ENCODE measurements around the gene SH2D1A. TPM values are rescaled to one million over a fixed set of nuclear protein-coding genes. Genes with fewer than 3 reads are reported as not detected.

The SH2D1A gene
- total RNA-seq, 2 donors from 2014 or later: 0.71 to 1.4 TPM

- Histone ChIP-seq H3K9me3 (no peaks in the 10 kb centered on the region), H3K4me3 (no peak overlapping the region), H3K4me1 (ENCODE audit: control insufficient read depth in 1 of 2, low read depth in 2 of 2) (no peaks in the 10 kb centered on the region), H3K36me3 (no peaks in the 10 kb centered on the region), H3K27me3 (replicated peaks; ENCODE audit: insufficient read depth) (no peaks in the 10 kb centered on the region), H3K27ac (no peak overlapping the region)
- no peak for TF ChIP-seq CTCF (IDR thresholded peaks at IDR 0.05)
- ATAC-seq (ENCODE audit: insufficient number of reproducible peaks, low FRiP score, low read depth) (no peak), DNase-seq (ENCODE audit: low spot score) (no peak)
Measured at GRCh38 chrX:124337916-124338315, 8.4 kb upstream of the SH2D1A start.

GRCh38 chrX:124338733-124339514, 7.4 kb upstream of the SH2D1A start:
- no peak for ATAC-seq (ENCODE audit: insufficient number of reproducible peaks, low FRiP score, low read depth)
- no peaks in the 10 kb centered on the region for H3K27me3 ChIP-seq (replicated peaks; ENCODE audit: insufficient read depth)
- no peak for TF ChIP-seq CTCF (IDR thresholded peaks at IDR 0.05)

GRCh38 chrX:124341396-124342132, 4.8 kb upstream of the SH2D1A start:
- Histone ChIP-seq H3K4me1 (ENCODE audit: control insufficient read depth in 1 of 2, low read depth in 2 of 2) (no peaks in the 10 kb centered on the region), H3K36me3 (no peaks in the 10 kb centered on the region), H3K27me3 (replicated peaks; ENCODE audit: insufficient read depth) (no peaks in the 10 kb centered on the region), H3K9me3 (no peaks in the 10 kb centered on the region), H3K4me3 (no peak overlapping the region), H3K27ac (no peak overlapping the region)
- no peak for ATAC-seq (ENCODE audit: insufficient number of reproducible peaks, low FRiP score, low read depth)
- DNase-seq (ENCODE audit: low spot score): no peak
- TF ChIP-seq CTCF (IDR thresholded peaks at IDR 0.05): no peak

More at GRCh38 chrX:124338733-124339514, 7.4 kb upstream of the SH2D1A start:
- Histone ChIP-seq H3K4me1 (ENCODE audit: control insufficient read depth in 1 of 2, low read depth in 2 of 2) (no peaks in the 10 kb centered on the region), H3K4me3 (no peak overlapping the region), H3K27ac (no peak overlapping the region), H3K36me3 (no peaks in the 10 kb centered on the region), H3K9me3 (no peaks in the 10 kb centered on the region)
- no peak for DNase-seq (ENCODE audit: low spot score)

GRCh38 chrX:124342174-124342867, 4.0 kb upstream of the SH2D1A start:
- H3K9me3 ChIP-seq: no peaks in the 10 kb centered on the region
- H3K27ac ChIP-seq: no peak overlapping the region
- no peaks in the 10 kb centered on the region for H3K27me3 ChIP-seq (replicated peaks; ENCODE audit: insufficient read depth)
- no peak for TF ChIP-seq CTCF (IDR thresholded peaks at IDR 0.05)
- no peak for ATAC-seq (ENCODE audit: insufficient number of reproducible peaks, low FRiP score, low read depth)
- no peak overlapping the region for H3K4me3 ChIP-seq
- no peaks in the 10 kb centered on the region for H3K4me1 ChIP-seq (ENCODE audit: control insufficient read depth in 1 of 2, low read depth in 2 of 2)
- no peak for DNase-seq (ENCODE audit: low spot score)
- no peaks in the 10 kb centered on the region for H3K36me3 ChIP-seq

GRCh38 chrX:124343016-124343415, 3.3 kb upstream of the SH2D1A start:
- Histone ChIP-seq H3K36me3 (no peaks in the 10 kb centered on the region), H3K4me1 (ENCODE audit: control insufficient read depth in 1 of 2, low read depth in 2 of 2) (no peaks in the 10 kb centered on the region), H3K4me3 (no peak overlapping the region), H3K27ac (no peak overlapping the region), H3K9me3 (no peaks in the 10 kb centered on the region), H3K27me3 (replicated peaks; ENCODE audit: insufficient read depth) (no peaks in the 10 kb centered on the region)
- DNase-seq (ENCODE audit: low spot score) (no peak), ATAC-seq (ENCODE audit: insufficient number of reproducible peaks, low FRiP score, low read depth) (no peak)
- no peak for TF ChIP-seq CTCF (IDR thresholded peaks at IDR 0.05)

All from thoracic aorta (tissue), 2 donors.